ENCODE measurements around the gene SLC22A1. TPM values are rescaled to one million over a fixed set of nuclear protein-coding genes. Genes with fewer than 3 reads are reported as not detected.

Gene SLC22A1
- total and polyA plus RNA-seq, 10 of the 15 experiments (the other 5 are each of a cell fraction or from before 2014, with no cell fraction given): 0.09 to 0.28 (median 0.15) TPM; not detected in 3

DNA sequence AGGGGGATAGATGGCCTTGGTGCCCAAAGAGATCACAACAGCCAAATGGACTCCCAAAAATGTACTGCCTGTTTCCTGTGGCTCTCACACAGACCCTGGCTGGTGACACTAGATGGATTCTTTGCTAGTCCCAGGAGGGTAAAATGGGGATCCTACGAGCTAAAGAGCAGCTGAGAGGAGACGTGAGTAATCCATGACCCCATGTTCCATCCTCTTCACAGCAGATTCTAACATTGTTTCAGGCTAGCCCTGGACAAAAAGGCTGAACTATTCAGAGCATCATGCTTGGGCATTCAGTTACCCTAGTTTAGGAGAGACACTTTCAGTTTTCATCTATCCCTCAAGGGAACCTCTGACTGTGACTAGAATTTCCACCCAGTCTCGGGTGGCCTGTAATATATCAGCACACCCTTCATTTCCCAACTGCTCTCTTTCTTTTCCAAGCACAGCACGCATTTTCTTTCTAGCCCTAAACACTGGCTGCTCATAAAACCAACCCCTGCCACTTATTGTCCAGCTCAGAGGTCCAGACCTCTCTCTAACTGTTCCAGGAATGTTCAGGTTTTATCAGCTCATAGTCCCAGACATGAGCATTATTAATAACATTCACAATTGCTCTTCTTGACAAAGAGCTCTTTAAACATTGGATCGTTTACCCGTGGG lies 48.5 kb downstream of the SLC22A1 start (continued):
- no peak for TF ChIP-seq NFXL1 (IDR thresholded peaks at IDR 0.05; ENCODE audit: borderline replicate concordance)
- no peak for TF ChIP-seq RFX5 (IDR thresholded peaks at IDR 0.05; ENCODE audit: low read depth, low read length)
- TF ChIP-seq CHD4 (IDR thresholded peaks at IDR 0.05): no peak

DNA sequence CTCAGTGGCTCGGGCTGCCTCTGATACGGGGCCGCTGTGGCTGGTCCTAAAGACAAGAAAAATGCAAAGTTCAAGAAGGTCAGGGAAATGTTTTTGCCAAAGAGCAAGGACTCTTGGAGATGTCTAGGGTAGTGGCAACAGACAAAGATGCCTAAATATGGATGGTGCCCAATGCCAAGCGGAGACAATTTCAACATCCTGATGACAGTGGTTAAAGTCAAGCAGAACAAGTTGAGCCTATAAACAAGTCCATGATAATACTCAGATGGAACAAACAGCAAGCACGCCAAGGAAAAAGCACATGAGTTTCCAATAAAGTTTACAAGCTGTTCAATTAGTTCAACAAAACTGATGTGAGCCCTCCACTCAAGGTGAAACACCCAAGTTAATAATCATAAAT lies 51.1 kb downstream of the SLC22A1 start:
- in situ Hi-C loops (cut with MboI) (no loop called here), intact Hi-C loops (cut with micrococcal nuclease; ENCODE audit: unreplicated experiment) (no loop called here)
- no peaks in the 10 kb centered on the region for H3K9me3 ChIP-seq (replicated peaks; ENCODE audit: control insufficient read depth, insufficient read depth, low read length)
- ATAC-seq (no peak), DNase-seq (ENCODE audit: low read depth, low spot score) (no peak), FAIRE-seq (no peak)
- H3K36me3 ChIP-seq (ENCODE audit: control insufficient read depth in 2 of 2, insufficient read depth in 2 of 2, low read length in 1 of 2): no peaks in the 10 kb centered on the region
- ChIA-PET CTCF (no interaction called here), SMC1A (ENCODE audit: uncharacterized antibody, unreplicated experiment) (no interaction called here), POLR2A (no interaction called here), RAD21 (ENCODE audit: unreplicated experiment) (no interaction called here)
- H4K20me1 ChIP-seq (ENCODE audit: control insufficient read depth, insufficient read depth): no peaks in the 10 kb centered on the region
- BruUV-seq (replicated peaks): no TSS peak
- no peaks in the 10 kb centered on the region for H3K4me1 ChIP-seq (ENCODE audit: control insufficient read depth, insufficient read depth, low read length)
- no peak overlapping the region for H3K4me2 ChIP-seq (ENCODE audit: control insufficient read depth, insufficient read depth)
- WGBS (ENCODE audit: insufficient coverage, insufficient replicate concordance, low lambda C conversion rate, missing lambda C conversion rate): 59% methylated on average over 5 of the region's 5 CpGs
- no peak overlapping the region for H3K9ac ChIP-seq (ENCODE audit: control insufficient read depth, insufficient read depth, low read length)
- H2AFZ ChIP-seq (ENCODE audit: control insufficient read depth, low read depth, low read length): no peak overlapping the region
- no peak overlapping the region for H3K4me3 ChIP-seq
- no peaks in the 10 kb centered on the region for H3K79me2 ChIP-seq (ENCODE audit: control insufficient read depth, insufficient read depth, low read length)
- H3K27me3 ChIP-seq (replicated peaks in 1 of 2; ENCODE audit: control insufficient read depth in 2 of 2, insufficient read depth in 2 of 2, low read length in 1 of 2): no peaks in the 10 kb centered on the region; a peak in 1 of 4 replicates
- H3K27ac ChIP-seq (ENCODE audit: control insufficient read depth, insufficient read depth): no peak overlapping the region
- TF ChIP-seq POU2F2 (IDR thresholded peaks at IDR 0.05; ENCODE audit: borderline replicate concordance, low read depth, low read length) (no peak), RBBP5 (conservative IDR thresholded peaks at IDR 0.05) (no peak), SMAD1 (IDR thresholded peaks at IDR 0.05; ENCODE audit: low read depth, partially characterized antibody) (no peak), SIN3A (IDR thresholded peaks at IDR 0.05; ENCODE audit: low read depth, low read length) (no peak), KDM1A (IDR thresholded peaks at IDR 0.05; ENCODE audit: borderline replicate concordance) (no peak), POLR2AphosphoS5 (IDR thresholded peaks at IDR 0.05; ENCODE audit: low read length) (no peak), MYB (IDR thresholded peaks at IDR 0.05; ENCODE audit: borderline replicate concordance, low read depth, low read length) (no peak), SP1 (IDR thresholded peaks at IDR 0.05; ENCODE audit: low read depth, low read length) (no peak), BCL11A (IDR thresholded peaks at IDR 0.05; ENCODE audit: low read depth, low read length) (no peak)
- TF ChIP-seq, protein P1, sequence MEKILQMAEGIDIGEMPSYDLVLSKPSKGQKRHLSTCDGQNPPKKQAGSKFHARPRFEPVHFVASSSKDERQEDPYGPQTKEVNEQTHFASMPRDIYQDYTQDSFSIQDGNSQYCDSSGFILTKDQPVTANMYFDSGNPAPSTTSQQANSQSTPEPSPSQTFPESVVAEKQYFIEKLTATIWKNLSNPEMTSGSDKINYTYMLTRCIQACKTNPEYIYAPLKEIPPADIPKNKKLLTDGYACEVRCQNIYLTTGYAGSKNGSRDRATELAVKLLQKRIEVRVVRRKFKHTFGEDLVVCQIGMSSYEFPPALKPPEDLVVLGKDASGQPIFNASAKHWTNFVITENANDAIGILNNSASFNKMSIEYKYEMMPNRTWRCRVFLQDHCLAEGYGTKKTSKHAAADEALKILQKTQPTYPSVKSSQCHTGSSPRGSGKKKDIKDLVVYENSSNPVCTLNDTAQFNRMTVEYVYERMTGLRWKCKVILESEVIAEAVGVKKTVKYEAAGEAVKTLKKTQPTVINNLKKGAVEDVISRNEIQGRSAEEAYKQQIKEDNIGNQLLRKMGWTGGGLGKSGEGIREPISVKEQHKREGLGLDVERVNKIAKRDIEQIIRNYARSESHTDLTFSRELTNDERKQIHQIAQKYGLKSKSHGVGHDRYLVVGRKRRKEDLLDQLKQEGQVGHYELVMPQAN (conservative IDR thresholded peaks at IDR 0.05): no peak

All from GM12878 (cell line).